GM21825 (cell line): ENCODE results near the gene IL6.

Experiments
- ATAC-seq: cut with Tn5 transposase; IDR thresholded peaks from one replicate; pipeline ENCODE4 v1.9.1; 2021; ENCODE audit warnings: mild to moderate bottlenecking, moderate library complexity; ENCODE audit not compliant: unreplicated experiment

Gene IL6

GRCh38 chr7:22726345-22726906 is 574 bp upstream of the IL6 start:
- ATAC-seq: peak; percentile 72

GRCh38 chr7:22727714-22728035 is 675 bp downstream of the IL6 start:
- no peak for ATAC-seq

GRCh38 chr7:22728401-22729029 is 1.5 kb downstream of the IL6 start:
- no peak for ATAC-seq

GRCh38 chr7:22729180-22729825 is 2.3 kb downstream of the IL6 start:
- ATAC-seq: no peak

- ATAC-seq: no peak
Observed at GRCh38 chr7:22730066-22730710, 3.2 kb downstream of the IL6 start.

GRCh38 chr7:22730921-22731654 is 4.1 kb downstream of the IL6 start:
- ATAC-seq: no peak

GRCh38 chr7:22731766-22732165 is 4.8 kb downstream of the IL6 start:
- no peak for ATAC-seq

GRCh38 chr7:22732556-22733126 is 5.6 kb downstream of the IL6 start:
- no peak for ATAC-seq

GRCh38 chr7:22733761-22734160 is 6.8 kb downstream of the IL6 start:
- no peak for ATAC-seq

- ATAC-seq: no peak
Observed at GRCh38 chr7:22743014-22743413, 16.0 kb downstream of the IL6 start.

- ATAC-seq: no peak
Observed at GRCh38 chr7:22751341-22751740, 24.3 kb downstream of the IL6 start.

- ATAC-seq: no peak
Observed at GRCh38 chr7:22757338-22757994, 30.5 kb downstream of the IL6 start.

GRCh38 chr7:22758576-22758975 is 31.6 kb downstream of the IL6 start:
- no peak for ATAC-seq

GRCh38 chr7:22759721-22760120 is 32.7 kb downstream of the IL6 start:
- ATAC-seq: no peak

GRCh38 chr7:22762866-22763265 is 35.9 kb downstream of the IL6 start:
- no peak for ATAC-seq

- ATAC-seq: peak; percentile 86
Observed at GRCh38 chr7:22765609-22766008, 38.6 kb downstream of the IL6 start.

- ATAC-seq: no peak
Observed at GRCh38 chr7:22771194-22771871, 44.3 kb downstream of the IL6 start.

- no peak for ATAC-seq
Observed at GRCh38 chr7:22771872-22772228, 44.9 kb downstream of the IL6 start.

- no peak for ATAC-seq
Observed at GRCh38 chr7:22772885-22773284, 45.9 kb downstream of the IL6 start.

GRCh38 chr7:22776964-22777363 is 50.0 kb downstream of the IL6 start:
- ATAC-seq: no peak
